IMR-90 (cell line): Measurements from ENCODE around the gene MAN1C1. TPM values are rescaled to one million over a fixed set of nuclear protein-coding genes. Genes with fewer than 3 reads are reported as not detected.

ENCODE experiments used
- ATAC-seq: fragments of 200-7000 bp; cut with Tn5 transposase; 2 replicates; pipeline ENCODE4 v1.9.1; 2020; ENCODE audit warnings: low read depth, mild to moderate bottlenecking, moderate library complexity
- BruUV-seq: library from RNA; stranded (reverse); fragments of 400-500 nt; replicated peaks from 2 replicates; lab custom pipeline; 2021; lab: Mats Ljungman, UMichigan
- CTCF ChIA-PET: fragments of 300-600 bp; formaldehyde crosslinking; extraction: SDS; loops from one replicate; lab custom pipeline; 2021; ENCODE audit warnings: antibody characterized with exemption; lab: Yijun Ruan, JAX
- POLR2A ChIA-PET: fragments of 300-600 bp; sonication (Branson Sonifier 250); formaldehyde crosslinking; loops from one replicate; lab custom pipeline; 2022; ENCODE audit warnings: antibody characterized with exemption; ENCODE audit not compliant: unreplicated experiment; lab: Charles Lee
- DNase-seq: peaks from one replicate; pipeline ENCODE4 v3.0.0; 2013
- H2AFZ ChIP-seq: replicated peaks from 2 replicates; pipeline ENCODE3; 2013; ENCODE audit warnings: low read length, mild to moderate bottlenecking; ENCODE audit not compliant: poor library complexity
- H2AK5ac ChIP-seq: 2 replicates; pipeline ENCODE4 v1.6.1; 2013; ENCODE audit warnings: low read depth, low read length, inconsistent platforms
- H2AK9ac ChIP-seq: replicated peaks from 2 replicates; pipeline ENCODE3; 2013; ENCODE audit warnings: mild to moderate bottlenecking, low read depth, low read length, moderate library complexity; ENCODE audit not compliant: poor library complexity
- H2BK120ac ChIP-seq: 2 replicates; pipeline ENCODE4 v1.6.1; 2013; ENCODE audit warnings: low read depth, low read length, inconsistent platforms
- H2BK15ac ChIP-seq: 3 replicates; pipeline ENCODE4 v1.6.1; 2013; ENCODE audit warnings: low read depth, low read length, inconsistent platforms
- H2BK20ac ChIP-seq: 2 replicates; pipeline ENCODE4 v1.6.1; 2013; ENCODE audit warnings: low read depth, mild to moderate bottlenecking, inconsistent platforms, low read length, moderate library complexity
- H2BK5ac ChIP-seq: 2 replicates; pipeline ENCODE4 v1.6.1; 2013; ENCODE audit warnings: mild to moderate bottlenecking, low read depth, low read length, inconsistent platforms; ENCODE audit not compliant: poor library complexity, severe bottlenecking
- H3K14ac ChIP-seq: replicated peaks from 2 replicates; pipeline ENCODE4 v1.6.1; 2013; ENCODE audit warnings: low read depth, low read length, inconsistent platforms
- H3K18ac ChIP-seq: 2 replicates; pipeline ENCODE4 v1.6.1; 2013; ENCODE audit warnings: low read depth, low read length, control low read depth
- H3K23ac ChIP-seq: 2 replicates; pipeline ENCODE4 v1.6.1; 2013; ENCODE audit warnings: low read depth, low read length, inconsistent platforms
- H3K27ac ChIP-seq: 2 replicates; pipeline ENCODE4 v1.5.1; 2013; ENCODE audit warnings: mild to moderate bottlenecking, control low read depth, low read length; ENCODE audit not compliant: insufficient read depth
- H3K27me3 ChIP-seq: 2 replicates; pipeline ENCODE4 v1.6.1; 2013; ENCODE audit warnings: low read length; ENCODE audit not compliant: control insufficient read depth, insufficient read depth
- H3K36me3 ChIP-seq: 2 replicates; pipeline ENCODE4 v1.6.1; 2013; ENCODE audit warnings: low read length, mixed read lengths; ENCODE audit not compliant: control insufficient read depth, insufficient read depth
- H3K4ac ChIP-seq: 2 replicates; pipeline ENCODE4 v1.6.1; 2013; ENCODE audit warnings: low read depth, low read length, inconsistent platforms
- H3K4me1 ChIP-seq: 2 replicates; pipeline ENCODE4 v1.6.1; 2013; ENCODE audit warnings: low read length, mixed read lengths; ENCODE audit not compliant: control insufficient read depth, insufficient read depth
- H3K4me2 ChIP-seq: 2 replicates; pipeline ENCODE4 v1.6.1; 2013; ENCODE audit warnings: low read depth, mild to moderate bottlenecking, control low read depth, low read length, moderate library complexity
- H3K4me3 ChIP-seq: 2 replicates; pipeline ENCODE4 v1.5.1; 2013; ENCODE audit warnings: low read depth, mild to moderate bottlenecking, control low read depth, low read length, moderate library complexity; ENCODE audit not compliant: insufficient read depth
- H3K56ac ChIP-seq: 2 replicates; pipeline ENCODE4 v1.6.1; 2013; ENCODE audit warnings: low read length, inconsistent platforms; ENCODE audit not compliant: insufficient read depth; ENCODE audit errors: extremely low read depth
- H3K79me1 ChIP-seq, 2 experiments: 2 replicates each; pipeline ENCODE4 v1.6.1; 2013; ENCODE audit warnings: low read length in 2 of 2, inconsistent platforms in 1 of 2, low read depth in 1 of 2
- H3K9ac ChIP-seq: 2 replicates; pipeline ENCODE4 v1.6.1; 2013; ENCODE audit warnings: low read depth, low read length, control low read depth
- H3K9me1 ChIP-seq: 2 replicates; pipeline ENCODE4 v1.6.1; 2013; ENCODE audit warnings: low read length, inconsistent platforms; ENCODE audit not compliant: insufficient read depth
- H3K9me3 ChIP-seq: 2 replicates; pipeline ENCODE4 v1.6.1; 2013; ENCODE audit warnings: low read length; ENCODE audit not compliant: control insufficient read depth, insufficient read depth
- H4K20me1 ChIP-seq: 2 replicates; pipeline ENCODE4 v1.6.1; 2013; ENCODE audit warnings: low read length, inconsistent platforms; ENCODE audit not compliant: insufficient read depth
- H4K5ac ChIP-seq: 2 replicates; pipeline ENCODE4 v1.6.1; 2013; ENCODE audit warnings: mild to moderate bottlenecking, low read depth, low read length, control low read depth
- H4K8ac ChIP-seq, 2 experiments: 2 replicates each; pipeline ENCODE4 v1.6.1; 2013; ENCODE audit warnings: low read depth in 2 of 2, low read length in 2 of 2, control low read depth in 1 of 2, inconsistent platforms in 1 of 2
- H4K91ac ChIP-seq: 2 replicates; pipeline ENCODE4 v1.6.1; 2013; ENCODE audit warnings: low read depth, low read length, inconsistent platforms; ENCODE audit not compliant: insufficient read depth
- CEBPB ChIP-seq: IDR thresholded peaks from 2 replicates; pipeline ENCODE4 v1.6.1; 2012; ENCODE audit warnings: low read depth, low read length, improper control_type of control experiment
- FOS ChIP-seq: fragments of 150-350 bp; IDR thresholded peaks from 2 replicates; pipeline ENCODE4 v1.6.1; 2016; ENCODE audit warnings: low read depth, low read length
- MAFK ChIP-seq: IDR thresholded peaks from 2 replicates; pipeline ENCODE4 v1.6.1; 2012; ENCODE audit warnings: low read depth, low read length, improper control_type of control experiment
- MAZ ChIP-seq: IDR thresholded peaks from 2 replicates; pipeline ENCODE4 v1.6.1; 2012; ENCODE audit warnings: low read depth, mild to moderate bottlenecking, low read length, improper control_type of control experiment, moderate library complexity, borderline replicate concordance
- MXI1 ChIP-seq: IDR thresholded peaks from 2 replicates; pipeline ENCODE4 v1.6.1; 2012; ENCODE audit warnings: low read depth, mild to moderate bottlenecking, low read length, moderate library complexity, borderline replicate concordance
- NFE2L2 ChIP-seq: fragments of 150-350 bp; IDR thresholded peaks from 2 replicates; pipeline ENCODE4 v1.6.1; 2016; ENCODE audit warnings: low read depth, mild to moderate bottlenecking, low read length
- RAD21 ChIP-seq: IDR thresholded peaks from 2 replicates; pipeline ENCODE4 v1.6.1; 2012; ENCODE audit warnings: low read length, improper control_type of control experiment
- RCOR1 ChIP-seq: IDR thresholded peaks from 2 replicates; pipeline ENCODE4 v1.6.1; 2012; ENCODE audit warnings: mild to moderate bottlenecking, low read length, improper control_type of control experiment; ENCODE audit not compliant: insufficient replicate concordance
- SMC3 ChIP-seq: fragments of 150-350 bp; IDR thresholded peaks from 2 replicates; pipeline ENCODE4 v1.6.1; 2016; ENCODE audit warnings: low read depth, mild to moderate bottlenecking, antibody characterized with exemption, low read length, moderate library complexity
- WGBS, 2 experiments: methylation state at CpG; one replicate each; pipeline versions ENCODE4 v1.1.5 to v1.1.7; 2013; ENCODE audit warnings: missing lambda C conversion rate in 2 of 2; ENCODE audit not compliant: insufficient read length in 1 of 2; ENCODE audit errors: extremely low coverage in 2 of 2; 5-methylcytosine and 5-hydroxymethylcytosine counted together
- dilution Hi-C: fragments of 300-500 bp; cut with HindIII; formaldehyde crosslinking; loops from one replicate; pipeline ENCODE4 v1.14.3; 2018; ENCODE audit warnings: low sequenced_read_pairs; ENCODE audit not compliant: unreplicated experiment
- in situ Hi-C: fragments of 300-500 bp; cut with MboI; formaldehyde crosslinking; loops from 3 replicates; pipeline ENCODE4 v1.14.3; 2019; ENCODE audit warnings: low sequenced_read_pairs, inconsistent platforms, mixed read lengths
- intact Hi-C: fragments of 100-400 bp; cut with micrococcal nuclease; formaldehyde crosslinking; loops from 2 replicates; pipeline ENCODE4 v1.10.0; 2022
- polyA plus RNA-seq, 3 experiments: library from polyadenylated mRNA; depleted of rRNA; stranded (reverse); fragments of >200 nt; gene quantifications; 2 replicates each; pipeline ENCODE4 v1.2.3, GENCODE V29; 2012; ENCODE audit warnings: low replicate concordance in 1 of 3
- total RNA-seq: library from RNA; depleted of rRNA; stranded (reverse); fragments of >200 nt; gene quantifications from 2 replicates; pipeline ENCODE4 v1.2.3, GENCODE V29; 2012
- TF ChIP-seq, protein P1 (sequence below): fragments of 150-350 bp; IDR thresholded peaks from 2 replicates; pipeline ENCODE4 v1.6.1; 2016; ENCODE audit warnings: low read depth, mild to moderate bottlenecking, low read length, moderate library complexity, borderline replicate concordance
- TF ChIP-seq, protein P2 (sequence below): conservative IDR thresholded peaks from 2 replicates; pipeline ENCODE4 v1.5.1; 2012; ENCODE audit warnings: mild to moderate bottlenecking, low read depth, low read length, improper control_type of control experiment
- TF ChIP-seq, protein P3 (sequence below): fragments of 150-350 bp; IDR thresholded peaks from 2 replicates; pipeline ENCODE4 v1.6.1; 2017; ENCODE audit warnings: mild to moderate bottlenecking, antibody characterized with exemption, low read length, low read depth

Gene MAN1C1
- total and polyA plus RNA-seq, 2 of the 4 experiments (the other 2 are of a cell fraction), result 3.2 to 11.3 TPM

DNA sequence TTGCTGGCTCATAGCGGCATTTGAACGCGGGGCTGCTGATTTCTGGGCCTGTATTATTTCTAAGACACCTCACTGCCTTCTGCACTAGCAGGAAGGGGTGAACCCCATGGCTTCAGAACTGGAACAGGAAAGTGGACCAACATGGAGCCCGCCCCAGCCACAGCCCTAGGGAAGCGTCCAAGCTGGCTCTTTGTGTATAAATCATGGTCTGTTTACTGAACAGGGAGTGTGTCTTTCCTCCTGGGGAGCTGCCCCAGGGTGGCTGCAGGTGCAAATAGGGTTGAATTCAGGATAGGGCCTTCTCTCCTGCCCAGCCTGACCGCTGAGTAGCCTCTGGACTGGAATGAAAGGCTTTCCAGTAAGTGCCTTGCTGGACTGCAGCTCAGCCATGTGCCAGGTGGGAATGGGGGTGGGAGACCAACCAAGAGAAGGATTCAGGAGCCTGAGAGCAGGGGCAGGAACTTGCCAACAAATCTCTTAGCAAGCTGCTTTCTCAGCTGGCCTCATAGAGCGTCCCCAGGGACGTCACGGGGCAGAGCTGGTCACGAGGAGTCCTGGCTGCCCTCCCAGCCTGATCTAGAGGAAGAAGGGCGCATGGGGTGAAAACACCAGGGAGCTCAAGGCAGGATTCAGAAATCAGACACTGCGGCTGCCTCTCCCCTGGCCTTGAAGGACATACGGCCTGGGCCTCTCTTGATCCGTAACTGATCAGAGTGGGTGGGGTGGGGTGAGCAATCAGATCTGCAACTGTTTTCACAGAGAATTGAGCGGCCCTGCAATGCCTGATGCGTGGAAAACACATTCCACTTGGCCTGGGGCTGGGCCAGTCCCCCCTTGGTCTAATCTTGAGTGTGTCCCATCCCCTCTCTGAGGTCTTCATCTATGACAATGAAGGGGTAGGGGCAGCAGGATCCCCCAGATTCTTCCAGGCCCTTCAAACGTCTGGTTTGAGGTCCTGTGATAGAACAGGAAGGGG lies 126.9 kb downstream of the MAN1C1 start:
- no peak overlapping the region for H3K23ac ChIP-seq
- DNase-seq, result peak; percentile 35
- no peaks in the 10 kb centered on the region for H3K79me1 ChIP-seq
- no peaks in the 10 kb centered on the region for H4K20me1 ChIP-seq
- peak overlapping the region; percentile 45; the same call in 1 of the 2 replicates for H2BK20ac ChIP-seq
- H3K4me3 ChIP-seq, result no peak overlapping the region
- no TSS peak for BruUV-seq
- no peak overlapping the region; the same call in 1 of the 2 replicates for H3K9ac ChIP-seq
- peak overlapping the region in 1 of 2 experiments; percentile 36; a peak in 1 of 4 replicates for H4K8ac ChIP-seq
- H2AFZ ChIP-seq, result peak overlapping the region; percentile 15
- ChIA-PET POLR2A (no interaction called here), CTCF (interaction anchor here (1.1 kb wide), 2 partner anchors 21 to 48 kb away, joined by 3 read pairs; no protein-coding TSS in a partner anchor)
- H2BK120ac ChIP-seq, result peak overlapping the region; percentile 60; the same call in 1 of the 2 replicates
- no peak overlapping the region; the same call in 1 of the 2 replicates for H4K5ac ChIP-seq
- peak overlapping the region; percentile 75; the same call in 1 of the 2 replicates for H2AK5ac ChIP-seq
- H3K14ac ChIP-seq, result peak overlapping the region; percentile 48
- peak; percentile 28 for ATAC-seq
- no peaks in the 10 kb centered on the region; the same call in 1 of the 2 replicates for H3K27me3 ChIP-seq
- intact Hi-C loops, result loop anchor here (1.0 kb wide), 2 partner anchors 46 to 124 kb away; no protein-coding TSS in a partner anchor
- no peak overlapping the region for H3K4me2 ChIP-seq
- in situ Hi-C loops, result no loop called here
- H3K9me1 ChIP-seq, result no peaks in the 10 kb centered on the region
- H3K36me3 ChIP-seq, result no peaks in the 10 kb centered on the region
- no peak overlapping the region for H2BK5ac ChIP-seq
- 94% methylated on average over 3 of the region's 17 CpGs; no CpG with 5 or more reads in 1 of the 2 experiments for WGBS, 2 experiments
- dilution Hi-C loops, result no loop called here
- H3K4ac ChIP-seq, result peak overlapping the region; percentile 8; the same call in 1 of the 2 replicates
- H3K18ac ChIP-seq, result peak overlapping the region; percentile 19; the same call in 1 of the 2 replicates
- H3K56ac ChIP-seq, result no peak overlapping the region
- H3K9me3 ChIP-seq, result peaks cover 3% of the 10 kb centered on the region
- H4K91ac ChIP-seq, result no peak overlapping the region
- H3K27ac ChIP-seq, result peak overlapping the region; percentile 4; the same call in 1 of the 2 replicates
- peaks cover 8% of the 10 kb centered on the region; the same call in 1 of the 2 replicates for H3K4me1 ChIP-seq
- no peak overlapping the region for H2BK15ac ChIP-seq
- peak overlapping the region; percentile 22 for H2AK9ac ChIP-seq
- TF ChIP-seq SMC3, result no peak
- TF ChIP-seq CEBPB, result no peak
- TF ChIP-seq RCOR1, result no peak
- no peak for TF ChIP-seq MXI1
- TF ChIP-seq RAD21, result no peak
- TF ChIP-seq, protein P1, sequence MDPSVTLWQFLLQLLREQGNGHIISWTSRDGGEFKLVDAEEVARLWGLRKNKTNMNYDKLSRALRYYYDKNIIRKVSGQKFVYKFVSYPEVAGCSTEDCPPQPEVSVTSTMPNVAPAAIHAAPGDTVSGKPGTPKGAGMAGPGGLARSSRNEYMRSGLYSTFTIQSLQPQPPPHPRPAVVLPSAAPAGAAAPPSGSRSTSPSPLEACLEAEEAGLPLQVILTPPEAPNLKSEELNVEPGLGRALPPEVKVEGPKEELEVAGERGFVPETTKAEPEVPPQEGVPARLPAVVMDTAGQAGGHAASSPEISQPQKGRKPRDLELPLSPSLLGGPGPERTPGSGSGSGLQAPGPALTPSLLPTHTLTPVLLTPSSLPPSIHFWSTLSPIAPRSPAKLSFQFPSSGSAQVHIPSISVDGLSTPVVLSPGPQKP, result no peak
- TF ChIP-seq, protein P2, sequence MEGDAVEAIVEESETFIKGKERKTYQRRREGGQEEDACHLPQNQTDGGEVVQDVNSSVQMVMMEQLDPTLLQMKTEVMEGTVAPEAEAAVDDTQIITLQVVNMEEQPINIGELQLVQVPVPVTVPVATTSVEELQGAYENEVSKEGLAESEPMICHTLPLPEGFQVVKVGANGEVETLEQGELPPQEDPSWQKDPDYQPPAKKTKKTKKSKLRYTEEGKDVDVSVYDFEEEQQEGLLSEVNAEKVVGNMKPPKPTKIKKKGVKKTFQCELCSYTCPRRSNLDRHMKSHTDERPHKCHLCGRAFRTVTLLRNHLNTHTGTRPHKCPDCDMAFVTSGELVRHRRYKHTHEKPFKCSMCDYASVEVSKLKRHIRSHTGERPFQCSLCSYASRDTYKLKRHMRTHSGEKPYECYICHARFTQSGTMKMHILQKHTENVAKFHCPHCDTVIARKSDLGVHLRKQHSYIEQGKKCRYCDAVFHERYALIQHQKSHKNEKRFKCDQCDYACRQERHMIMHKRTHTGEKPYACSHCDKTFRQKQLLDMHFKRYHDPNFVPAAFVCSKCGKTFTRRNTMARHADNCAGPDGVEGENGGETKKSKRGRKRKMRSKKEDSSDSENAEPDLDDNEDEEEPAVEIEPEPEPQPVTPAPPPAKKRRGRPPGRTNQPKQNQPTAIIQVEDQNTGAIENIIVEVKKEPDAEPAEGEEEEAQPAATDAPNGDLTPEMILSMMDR, result no peak
- no peak for TF ChIP-seq NFE2L2
- TF ChIP-seq, protein P3, sequence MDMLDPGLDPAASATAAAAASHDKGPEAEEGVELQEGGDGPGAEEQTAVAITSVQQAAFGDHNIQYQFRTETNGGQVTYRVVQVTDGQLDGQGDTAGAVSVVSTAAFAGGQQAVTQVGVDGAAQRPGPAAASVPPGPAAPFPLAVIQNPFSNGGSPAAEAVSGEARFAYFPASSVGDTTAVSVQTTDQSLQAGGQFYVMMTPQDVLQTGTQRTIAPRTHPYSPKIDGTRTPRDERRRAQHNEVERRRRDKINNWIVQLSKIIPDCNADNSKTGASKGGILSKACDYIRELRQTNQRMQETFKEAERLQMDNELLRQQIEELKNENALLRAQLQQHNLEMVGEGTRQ, result no peak
- no peak for TF ChIP-seq MAFK
- TF ChIP-seq MAZ, result no peak
- TF ChIP-seq FOS, result no peak
